DND-41 (cell line): ENCODE data around the gene NBEA.

Source experiments
- EZH2 ChIP-seq: IDR thresholded peaks from 3 replicates; pipeline ENCODE4 v1.6.1; 2012; ENCODE audit warnings: borderline replicate concordance, low read depth, mild to moderate bottlenecking, moderate library complexity, low read length, inconsistent platforms; ENCODE audit not compliant: severe bottlenecking
- TF ChIP-seq, protein P1 (sequence below): IDR thresholded peaks from 2 replicates; pipeline ENCODE4 v1.5.1; 2012; ENCODE audit warnings: borderline replicate concordance, low read length, moderate library complexity, mild to moderate bottlenecking; ENCODE audit not compliant: poor library complexity, severe bottlenecking; ENCODE audit errors: extremely low read depth

DNA sequence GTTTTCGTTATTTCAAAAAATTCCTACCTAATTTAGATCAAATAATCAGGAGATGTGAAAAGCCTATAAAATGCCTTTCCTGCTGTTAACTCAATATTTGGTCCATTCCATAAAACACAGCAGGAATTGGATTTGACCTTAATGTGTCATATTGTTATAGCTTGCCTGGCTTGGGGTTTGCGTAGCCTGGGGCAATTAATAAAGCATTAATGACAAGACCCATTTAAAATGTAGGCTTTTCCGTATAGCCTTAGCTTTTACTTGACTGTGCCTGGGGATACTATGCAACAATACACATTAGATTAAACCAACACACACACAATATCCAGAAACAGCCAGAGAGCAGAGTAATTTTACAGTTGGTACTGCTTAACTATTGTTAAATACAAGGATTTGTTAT, 651.6 kb downstream of the NBEA start:
- no peak for TF ChIP-seq EZH2
- TF ChIP-seq, protein P1, sequence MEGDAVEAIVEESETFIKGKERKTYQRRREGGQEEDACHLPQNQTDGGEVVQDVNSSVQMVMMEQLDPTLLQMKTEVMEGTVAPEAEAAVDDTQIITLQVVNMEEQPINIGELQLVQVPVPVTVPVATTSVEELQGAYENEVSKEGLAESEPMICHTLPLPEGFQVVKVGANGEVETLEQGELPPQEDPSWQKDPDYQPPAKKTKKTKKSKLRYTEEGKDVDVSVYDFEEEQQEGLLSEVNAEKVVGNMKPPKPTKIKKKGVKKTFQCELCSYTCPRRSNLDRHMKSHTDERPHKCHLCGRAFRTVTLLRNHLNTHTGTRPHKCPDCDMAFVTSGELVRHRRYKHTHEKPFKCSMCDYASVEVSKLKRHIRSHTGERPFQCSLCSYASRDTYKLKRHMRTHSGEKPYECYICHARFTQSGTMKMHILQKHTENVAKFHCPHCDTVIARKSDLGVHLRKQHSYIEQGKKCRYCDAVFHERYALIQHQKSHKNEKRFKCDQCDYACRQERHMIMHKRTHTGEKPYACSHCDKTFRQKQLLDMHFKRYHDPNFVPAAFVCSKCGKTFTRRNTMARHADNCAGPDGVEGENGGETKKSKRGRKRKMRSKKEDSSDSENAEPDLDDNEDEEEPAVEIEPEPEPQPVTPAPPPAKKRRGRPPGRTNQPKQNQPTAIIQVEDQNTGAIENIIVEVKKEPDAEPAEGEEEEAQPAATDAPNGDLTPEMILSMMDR = no peak
